ENCODE results near the gene ARHGAP25.
A peak's percentile ranks its signal among the peaks of the same experiment; 100 is the strongest.

The ARHGAP25 gene

DNA sequence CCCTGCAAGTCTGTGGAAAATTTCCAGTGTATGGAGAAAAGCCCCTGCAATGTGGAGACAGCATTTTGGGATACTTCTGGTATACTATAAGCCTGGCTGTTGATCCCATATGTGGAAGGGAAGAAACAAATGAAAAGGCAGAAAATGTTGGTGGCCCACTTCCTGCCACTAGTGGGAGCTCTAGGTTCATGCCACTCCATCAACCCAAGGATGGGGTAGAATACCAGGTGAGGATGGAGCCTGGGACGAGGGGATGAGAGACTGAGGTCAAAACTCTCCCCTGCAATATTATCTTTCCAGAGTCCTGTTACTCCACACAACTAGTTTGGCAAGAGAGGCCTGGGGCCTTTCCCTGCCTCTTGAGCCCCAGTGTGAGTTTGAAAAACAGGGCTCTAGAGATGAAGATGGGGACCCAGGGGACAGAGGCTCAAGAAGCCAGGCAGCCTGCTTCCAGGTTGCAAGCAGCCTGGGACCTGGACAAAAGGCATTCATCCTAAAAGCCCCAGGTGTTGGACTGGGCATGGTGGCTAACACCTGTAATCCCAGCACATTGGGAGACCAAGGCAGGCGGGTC is 104.7 kb downstream of the ARHGAP25 start:
- TF ChIP-seq, protein P1, sequence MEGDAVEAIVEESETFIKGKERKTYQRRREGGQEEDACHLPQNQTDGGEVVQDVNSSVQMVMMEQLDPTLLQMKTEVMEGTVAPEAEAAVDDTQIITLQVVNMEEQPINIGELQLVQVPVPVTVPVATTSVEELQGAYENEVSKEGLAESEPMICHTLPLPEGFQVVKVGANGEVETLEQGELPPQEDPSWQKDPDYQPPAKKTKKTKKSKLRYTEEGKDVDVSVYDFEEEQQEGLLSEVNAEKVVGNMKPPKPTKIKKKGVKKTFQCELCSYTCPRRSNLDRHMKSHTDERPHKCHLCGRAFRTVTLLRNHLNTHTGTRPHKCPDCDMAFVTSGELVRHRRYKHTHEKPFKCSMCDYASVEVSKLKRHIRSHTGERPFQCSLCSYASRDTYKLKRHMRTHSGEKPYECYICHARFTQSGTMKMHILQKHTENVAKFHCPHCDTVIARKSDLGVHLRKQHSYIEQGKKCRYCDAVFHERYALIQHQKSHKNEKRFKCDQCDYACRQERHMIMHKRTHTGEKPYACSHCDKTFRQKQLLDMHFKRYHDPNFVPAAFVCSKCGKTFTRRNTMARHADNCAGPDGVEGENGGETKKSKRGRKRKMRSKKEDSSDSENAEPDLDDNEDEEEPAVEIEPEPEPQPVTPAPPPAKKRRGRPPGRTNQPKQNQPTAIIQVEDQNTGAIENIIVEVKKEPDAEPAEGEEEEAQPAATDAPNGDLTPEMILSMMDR (IDR thresholded peaks at IDR 0.05; ENCODE audit: control insufficient read depth, extremely low read depth, insufficient read depth): peak; percentile 18; the same call in 1 of the 2 replicates
- no peak overlapping the region for H3K4me3 ChIP-seq (ENCODE audit: low read depth, low read length)
- DNase-seq (ENCODE audit: low read depth): no peak

DNA sequence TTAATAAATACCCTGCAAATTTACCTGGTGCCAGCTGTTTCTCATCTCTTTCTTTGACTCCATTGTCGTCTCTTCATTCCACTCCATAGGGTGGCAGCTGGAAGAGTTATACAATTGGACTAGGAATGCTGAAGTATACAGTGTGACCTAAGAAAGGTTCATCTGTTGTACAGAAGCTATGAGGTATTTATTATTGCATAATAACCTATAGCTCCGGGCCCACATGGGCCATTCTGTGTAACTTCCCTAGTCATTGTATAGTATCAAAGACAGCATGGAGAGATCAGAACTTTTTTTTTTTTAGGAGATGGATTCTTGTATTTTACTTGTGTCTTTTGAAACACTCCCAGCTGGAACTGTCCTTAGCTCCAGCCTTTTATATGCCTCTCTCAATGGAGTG is 110.4 kb downstream of the ARHGAP25 start:
- no peak for DNase-seq (ENCODE audit: low read depth)
- TF ChIP-seq, protein P1 (IDR thresholded peaks at IDR 0.05; ENCODE audit: control insufficient read depth, extremely low read depth, insufficient read depth): no peak
- H3K4me3 ChIP-seq (ENCODE audit: low read depth, low read length): no peak overlapping the region

DNA sequence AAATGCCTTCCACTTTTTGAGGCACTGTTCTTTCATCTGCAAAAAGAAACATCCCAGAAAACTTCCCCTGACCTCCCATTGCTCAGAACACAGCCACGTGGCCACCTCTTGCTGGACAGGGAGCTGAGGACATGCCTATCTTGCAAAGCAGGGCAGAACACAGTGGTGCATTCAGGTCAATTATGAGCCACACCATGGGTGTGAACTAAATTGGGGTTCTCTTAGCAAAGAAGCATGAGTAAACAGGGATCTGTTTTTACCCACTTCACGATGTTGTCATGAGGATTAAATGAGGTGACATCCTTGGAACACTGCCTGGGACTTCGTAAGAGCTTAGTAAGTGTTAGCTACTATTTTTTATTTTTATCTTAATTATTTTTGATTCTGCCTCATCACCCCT is 111.5 kb downstream of the ARHGAP25 start:
- TF ChIP-seq, protein P1 (IDR thresholded peaks at IDR 0.05; ENCODE audit: control insufficient read depth, extremely low read depth, insufficient read depth): no peak
- DNase-seq (ENCODE audit: low read depth): no peak
- no peak overlapping the region for H3K4me3 ChIP-seq (ENCODE audit: low read depth, low read length)

DNA sequence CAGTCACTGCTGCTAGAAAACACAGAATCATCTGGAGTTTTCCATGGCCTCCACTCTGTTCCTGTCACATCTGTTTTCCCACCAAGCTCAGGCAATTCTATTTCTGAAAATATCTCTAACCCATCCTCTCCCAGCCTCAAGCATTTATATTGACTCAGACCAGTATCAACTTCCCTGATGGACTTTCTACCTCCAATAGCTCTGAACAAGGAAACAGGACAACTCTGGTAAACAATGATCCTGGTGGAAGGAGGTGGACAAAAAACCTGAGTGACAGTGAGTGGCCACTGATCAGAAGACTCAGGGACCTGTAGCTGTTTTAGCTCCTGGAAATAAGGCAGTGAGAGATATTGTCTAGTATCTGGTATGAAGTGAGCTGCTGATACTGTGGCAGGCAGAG is 113.1 kb downstream of the ARHGAP25 start:
- no peak for DNase-seq (ENCODE audit: low read depth)
- no peak overlapping the region for H3K4me3 ChIP-seq (ENCODE audit: low read depth, low read length)
- TF ChIP-seq, protein P1 (IDR thresholded peaks at IDR 0.05; ENCODE audit: control insufficient read depth, extremely low read depth, insufficient read depth): no peak

DNA sequence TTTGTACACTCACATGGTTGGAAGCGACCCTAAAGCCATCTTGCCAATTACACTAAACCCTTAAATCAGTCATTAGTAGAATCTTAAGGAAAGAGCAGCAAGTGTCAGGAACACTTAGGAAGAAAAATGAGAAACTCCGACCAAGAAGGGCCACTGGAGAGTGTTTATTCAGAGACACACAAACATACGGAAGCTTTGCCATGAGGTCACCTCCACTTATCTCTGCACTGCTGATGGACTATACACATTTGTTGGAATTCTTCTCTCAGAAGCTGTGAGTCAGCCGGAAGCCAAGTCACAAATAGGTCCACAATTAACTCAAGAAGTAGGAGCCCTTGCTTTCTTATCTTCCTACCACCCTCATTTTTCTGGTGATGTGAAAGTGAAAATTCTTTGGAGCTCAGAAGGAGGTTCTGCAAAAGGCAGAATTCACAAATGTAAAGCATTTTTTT is 115.0 kb downstream of the ARHGAP25 start:
- TF ChIP-seq, protein P1 (IDR thresholded peaks at IDR 0.05; ENCODE audit: control insufficient read depth, extremely low read depth, insufficient read depth): no peak
- no peak overlapping the region for H3K4me3 ChIP-seq (ENCODE audit: low read depth, low read length)
- no peak for DNase-seq (ENCODE audit: low read depth)

DNA sequence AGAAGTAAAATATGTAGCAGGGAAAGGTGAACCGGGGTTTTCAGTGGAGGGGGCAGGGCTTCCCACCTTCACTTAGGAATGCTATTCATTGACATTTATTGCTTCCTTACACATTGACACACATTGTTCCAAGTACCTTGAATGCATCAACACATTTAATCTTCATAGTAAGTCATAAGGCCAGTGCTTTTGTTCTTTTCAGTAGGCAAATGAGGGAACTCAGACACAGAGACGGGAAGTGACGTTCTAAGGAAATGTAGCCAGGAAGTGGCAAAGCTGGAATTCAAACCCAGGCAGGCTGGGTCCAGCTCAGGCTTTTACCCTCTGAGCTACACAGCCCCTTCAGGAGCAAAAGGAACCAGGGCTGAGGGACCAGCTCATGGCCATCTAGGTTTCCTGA is 115.9 kb downstream of the ARHGAP25 start:
- H3K4me3 ChIP-seq (ENCODE audit: low read depth, low read length): no peak overlapping the region
- DNase-seq (ENCODE audit: low read depth): no peak
- TF ChIP-seq, protein P1 (IDR thresholded peaks at IDR 0.05; ENCODE audit: control insufficient read depth, extremely low read depth, insufficient read depth): no peak

DNA sequence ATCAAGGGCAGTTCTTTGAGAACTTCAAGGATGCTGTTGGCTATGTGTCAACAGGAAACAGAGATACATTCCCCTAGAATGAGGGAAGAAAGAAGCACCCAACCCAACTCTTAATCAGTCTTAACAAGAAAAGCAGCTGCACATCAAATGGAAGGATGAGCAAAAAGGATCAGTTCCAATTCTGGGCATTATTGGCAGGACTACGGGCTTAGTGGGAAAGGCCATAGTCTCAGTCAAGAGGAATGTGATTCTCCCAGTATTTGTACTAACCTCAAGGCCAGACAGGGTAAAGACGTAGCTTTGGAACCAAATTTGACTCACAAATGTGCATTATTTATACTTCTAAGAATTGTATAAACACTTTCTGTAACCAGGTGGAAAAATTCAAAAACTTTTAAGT is 118.4 kb downstream of the ARHGAP25 start:
- TF ChIP-seq, protein P1 (IDR thresholded peaks at IDR 0.05; ENCODE audit: control insufficient read depth, extremely low read depth, insufficient read depth): no peak
- H3K4me3 ChIP-seq (ENCODE audit: low read depth, low read length): no peak overlapping the region
- DNase-seq (ENCODE audit: low read depth): no peak

Data from LNCaP clone FGC (cell line).